Measurements from ENCODE around the gene VPS13C.
"Not testable (repeated sequence)": the region's sequence is repeated elsewhere in the genome, so short reads cannot be mapped to it uniquely, and the experiment has no call there.

VPS13C gene

DNA sequence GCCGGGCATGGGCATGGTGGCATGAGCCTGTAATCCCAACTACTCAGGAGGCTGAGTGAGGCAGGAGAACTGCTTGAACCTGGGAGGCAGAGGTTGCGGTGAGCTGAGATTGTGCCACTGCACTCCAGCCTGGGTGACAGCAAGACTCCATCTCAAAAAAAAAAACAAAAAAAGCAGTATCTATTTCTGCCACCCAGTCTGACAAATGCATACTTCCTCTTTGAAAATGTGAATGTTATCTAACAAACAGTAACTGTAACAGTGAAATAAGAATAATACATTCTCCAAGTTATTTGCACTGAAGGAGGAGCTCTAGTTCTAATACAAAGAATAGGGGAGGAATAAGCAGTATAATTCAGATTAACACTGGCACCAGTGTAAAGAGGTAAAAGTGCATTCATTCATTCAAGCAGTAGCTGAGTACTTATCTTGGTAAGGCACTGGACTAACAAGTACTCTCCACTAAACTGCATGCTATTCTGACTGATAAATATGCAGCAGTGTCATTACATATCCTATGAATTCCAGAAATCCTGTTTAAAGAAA lies 12.9 kb downstream of the VPS13C start:
- no peak for DNase-seq (ENCODE audit: low read depth in 2 of 2)

DNA sequence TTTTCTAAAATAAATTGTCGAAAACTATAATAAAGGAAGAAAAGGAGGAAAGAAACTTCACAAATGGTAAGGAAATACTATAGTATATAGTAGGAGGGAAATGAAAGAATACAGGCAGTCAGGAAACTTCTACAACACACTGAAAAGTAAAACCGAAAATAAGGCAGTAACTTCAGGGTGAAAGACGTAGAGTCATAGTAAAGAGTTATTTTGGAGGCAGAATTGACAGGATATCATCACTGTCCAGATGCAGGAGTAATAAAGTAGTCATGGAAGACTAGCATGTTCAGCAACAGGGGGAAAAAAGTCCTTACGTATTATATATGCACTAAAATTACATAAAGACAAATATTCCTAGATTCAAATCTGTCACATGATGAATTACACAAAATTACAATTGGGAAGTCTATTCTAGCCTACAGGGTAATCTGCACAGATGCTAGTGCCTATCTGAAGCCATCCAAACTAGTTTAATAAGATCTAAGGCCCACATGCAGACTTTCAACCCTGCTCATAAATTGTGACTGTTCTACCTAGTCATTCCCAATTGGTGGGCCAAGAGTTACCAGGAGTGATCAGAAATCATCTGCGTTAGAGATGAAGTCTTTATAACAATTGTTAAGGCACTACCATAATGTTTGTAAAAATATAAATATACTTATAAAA lies 14.0 kb downstream of the VPS13C start:
- no peak for DNase-seq (ENCODE audit: low read depth in 2 of 2)

DNA sequence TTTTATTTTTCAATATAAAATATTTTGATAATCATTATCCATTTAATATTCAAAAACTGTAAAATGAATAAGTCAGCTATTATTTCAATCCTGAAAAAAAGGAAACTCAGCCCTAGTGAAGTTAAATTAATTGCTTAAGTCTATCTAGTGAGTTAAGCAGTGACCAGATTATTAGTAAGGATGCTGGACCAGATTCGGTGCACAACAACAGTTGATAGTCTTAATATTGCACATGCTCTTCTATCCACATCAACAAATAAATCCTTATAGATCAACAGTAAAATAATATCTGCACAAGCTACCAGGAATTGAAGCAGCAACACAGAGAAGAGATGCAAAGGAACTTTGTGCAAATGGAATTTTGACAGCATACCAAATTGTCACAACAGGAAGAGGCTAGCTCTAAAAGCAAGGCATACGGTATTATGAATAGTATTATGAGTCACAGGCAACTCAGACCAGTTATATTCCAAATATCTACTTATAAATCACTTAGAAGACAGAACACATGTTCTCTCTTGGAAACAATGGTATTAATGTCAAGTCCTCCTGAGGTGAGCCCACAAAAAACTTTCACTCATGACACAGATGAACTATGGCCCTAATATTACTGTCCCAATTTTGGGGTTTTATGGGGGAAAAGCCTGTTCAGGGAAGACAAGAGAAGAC lies 24.9 kb downstream of the VPS13C start:
- DNase-seq (ENCODE audit: low read depth in 2 of 2): no peak

DNA sequence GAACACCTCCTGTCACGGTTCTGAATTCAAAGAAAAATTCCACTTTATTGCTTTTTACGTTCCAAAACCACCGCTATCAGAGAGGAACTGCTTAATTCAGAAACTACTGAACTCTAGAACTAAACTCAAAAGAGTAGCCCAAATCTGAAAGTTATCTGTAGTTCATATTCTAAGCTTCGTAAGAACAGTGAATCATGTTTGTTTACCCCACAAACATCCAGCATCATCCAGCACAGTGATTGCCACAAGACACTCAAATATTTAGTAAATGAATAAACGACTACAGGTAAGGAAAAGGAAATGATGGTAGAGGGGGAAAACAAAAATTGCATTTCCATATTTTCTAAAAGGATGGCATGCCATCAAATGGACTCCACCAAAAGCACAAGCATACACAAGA lies 32.3 kb downstream of the VPS13C start:
- no peak for DNase-seq (ENCODE audit: low read depth in 2 of 2)

DNA sequence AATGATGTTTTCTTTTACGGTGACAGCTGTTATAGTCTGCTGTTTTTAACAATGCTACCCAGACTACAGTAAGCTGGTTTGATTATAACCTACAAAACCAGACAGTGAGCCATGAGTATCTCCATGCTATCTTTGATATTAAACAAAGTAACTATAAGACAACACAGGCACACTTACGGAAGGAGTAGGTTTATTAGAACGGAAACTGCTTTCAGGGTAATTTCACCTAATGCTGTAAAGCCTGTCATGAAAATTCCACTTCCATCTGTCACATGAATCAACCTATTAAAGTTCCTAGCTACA lies 33.0 kb downstream of the VPS13C start:
- DNase-seq (ENCODE audit: low read depth in 2 of 2): no peak

DNA sequence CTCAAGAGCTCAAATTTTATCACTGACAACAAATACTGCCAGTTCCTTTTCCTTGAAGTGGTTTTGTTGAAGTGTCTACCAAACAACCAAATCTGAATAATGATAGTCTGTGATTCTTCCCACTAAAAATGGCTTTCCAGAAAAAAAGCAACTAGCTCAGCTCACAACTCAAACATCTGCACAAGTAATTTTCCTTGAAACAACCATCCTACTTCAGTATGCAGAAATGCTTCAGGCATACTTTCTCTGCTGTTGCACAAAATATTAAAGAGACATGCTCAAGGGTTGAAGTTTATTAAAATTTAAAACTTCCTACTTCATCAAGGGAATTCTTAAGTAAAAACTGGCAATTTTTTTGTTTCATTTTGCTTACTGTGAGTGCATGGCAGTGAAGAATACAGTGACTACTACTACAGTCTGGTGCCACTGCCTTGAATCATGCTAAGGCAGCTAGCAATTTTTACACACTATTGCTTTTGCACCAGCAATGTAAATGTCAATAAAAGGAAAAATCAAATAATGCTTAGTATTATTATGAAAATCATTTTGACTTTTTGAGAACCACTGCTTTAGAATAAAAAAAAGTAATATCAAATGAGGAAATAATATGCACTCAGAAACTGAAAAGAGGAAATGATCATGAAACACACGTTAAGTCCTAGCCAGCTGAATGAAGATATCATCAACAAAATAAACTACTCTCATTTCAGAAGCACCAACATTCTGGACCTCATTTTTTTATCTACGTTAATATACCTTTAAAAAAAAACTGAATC lies 33.6 kb downstream of the VPS13C start:
- no peak for DNase-seq (ENCODE audit: low read depth in 2 of 2)

DNA sequence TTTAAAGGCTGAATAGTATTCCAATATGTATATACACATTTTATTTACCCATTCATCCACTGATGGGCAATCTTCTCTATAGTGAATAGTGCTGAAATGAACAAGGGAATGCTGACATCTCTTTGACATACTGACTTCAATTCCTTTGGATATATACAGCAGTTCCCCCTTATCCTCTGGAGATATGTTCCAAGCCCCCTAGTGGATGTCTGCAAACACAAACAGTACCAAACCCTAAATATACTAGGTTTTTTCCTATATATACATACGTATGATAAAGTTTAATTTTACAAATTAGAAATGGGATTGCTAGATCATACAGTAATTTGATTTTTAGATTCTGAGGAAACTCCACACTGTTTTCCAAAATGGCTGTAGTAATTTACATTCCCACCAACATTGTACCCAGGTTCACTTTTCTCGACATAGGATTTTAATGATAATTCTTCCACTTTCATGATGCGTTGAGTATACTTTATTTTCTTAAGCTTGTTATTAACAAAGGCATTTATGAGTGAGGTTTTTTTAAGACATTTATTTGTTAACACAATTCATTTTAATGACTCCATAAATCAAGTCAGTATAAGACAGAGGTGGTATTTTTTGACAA lies 38.2 kb downstream of the VPS13C start:
- no peak for DNase-seq (ENCODE audit: low read depth in 2 of 2)

DNA sequence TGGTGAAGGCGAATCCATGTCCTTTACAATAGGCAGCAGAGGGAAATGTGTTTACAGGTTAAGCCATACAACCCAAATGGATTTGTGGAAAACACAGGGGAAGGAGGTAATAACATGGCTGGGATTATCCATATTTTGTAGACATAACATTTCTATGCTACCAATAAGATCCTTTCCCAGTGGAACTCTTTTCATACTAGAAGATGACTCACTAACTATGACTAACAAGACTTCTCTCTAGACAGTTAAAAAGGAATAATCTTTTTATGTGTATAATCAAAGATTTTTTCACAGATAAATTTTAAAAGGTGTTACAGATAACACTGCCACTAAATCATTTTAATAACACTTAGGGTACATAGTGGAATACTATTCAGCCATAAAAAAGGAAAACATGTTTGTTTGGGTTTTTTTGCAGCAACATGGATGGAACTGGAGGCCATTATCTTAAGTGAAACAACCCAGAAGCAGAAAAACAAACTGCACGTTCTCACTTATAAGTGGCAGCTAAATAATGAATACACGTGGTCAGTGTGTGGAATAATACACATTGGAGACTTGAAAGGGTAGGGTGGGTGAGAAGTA lies 39.6 kb downstream of the VPS13C start:
- no peak for DNase-seq (ENCODE audit: low read depth in 2 of 2)

DNA sequence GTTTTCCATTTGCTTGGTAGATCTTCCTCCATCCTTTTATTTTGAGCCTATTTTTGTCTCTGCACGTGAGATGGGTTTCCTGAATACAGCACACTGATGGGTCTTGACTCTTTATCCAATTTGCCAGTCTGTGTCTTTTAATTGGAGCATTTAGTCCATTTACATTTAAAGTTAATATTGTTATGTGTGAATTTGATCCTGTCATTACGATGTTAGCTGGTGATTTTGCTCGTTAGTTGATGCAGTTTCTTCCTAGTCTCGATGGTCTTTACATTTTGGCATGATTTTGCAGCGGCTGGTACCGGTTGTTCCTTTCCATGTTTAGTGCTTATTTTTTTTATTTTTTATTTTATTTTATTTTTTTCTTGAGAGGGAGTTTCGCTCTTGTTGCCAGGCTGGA lies 54.9 kb downstream of the VPS13C start:
- DNase-seq (ENCODE audit: low read depth in 2 of 2): not testable (repeated sequence)

DNA sequence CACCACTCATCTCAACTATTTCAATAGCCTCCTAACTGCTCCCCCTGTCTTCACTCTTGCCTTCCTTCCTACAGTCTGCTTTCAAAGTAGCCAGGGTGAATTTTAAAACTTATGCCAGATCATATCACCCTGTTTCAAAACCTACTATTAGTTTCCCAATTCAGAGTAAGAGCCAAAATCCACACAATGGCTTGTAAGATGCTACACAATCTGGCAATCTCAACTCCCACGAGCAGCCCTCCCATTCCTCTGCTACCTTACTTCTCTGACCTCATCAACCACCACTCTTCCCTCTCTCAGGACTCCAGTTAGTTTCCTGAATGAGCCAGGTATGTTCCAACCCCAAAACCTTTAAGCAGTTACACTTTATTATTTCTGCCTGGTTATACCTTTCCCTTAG lies 62.5 kb downstream of the VPS13C start:
- DNase-seq (ENCODE audit: low read depth in 2 of 2): no peak

DNA sequence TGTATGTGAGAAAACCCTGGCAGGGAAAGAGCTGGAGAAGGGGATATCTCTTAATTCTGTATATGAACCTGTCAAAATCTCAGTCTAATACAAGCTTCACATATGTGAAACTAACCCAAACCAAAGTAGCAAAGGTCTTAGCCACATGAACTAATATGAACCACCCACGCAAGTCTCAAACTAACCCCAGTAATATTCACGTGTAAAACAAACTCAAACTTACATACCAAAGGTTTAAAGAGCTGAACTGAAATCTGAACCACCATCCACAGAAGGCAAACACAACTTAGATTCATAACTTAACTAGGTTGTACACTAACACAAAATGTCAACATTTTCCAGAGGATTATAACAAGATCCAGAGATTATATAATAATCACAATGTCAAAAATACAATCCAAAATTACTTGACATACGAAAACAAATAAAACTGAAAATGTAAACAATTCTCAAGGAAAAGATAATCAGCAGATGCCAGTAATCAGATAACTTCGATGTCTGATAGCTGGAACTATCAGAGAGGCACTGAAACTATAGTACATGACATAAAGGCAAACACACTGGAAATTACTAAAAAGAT lies 64.1 kb downstream of the VPS13C start:
- no peak for DNase-seq (ENCODE audit: low read depth in 2 of 2)

DNA sequence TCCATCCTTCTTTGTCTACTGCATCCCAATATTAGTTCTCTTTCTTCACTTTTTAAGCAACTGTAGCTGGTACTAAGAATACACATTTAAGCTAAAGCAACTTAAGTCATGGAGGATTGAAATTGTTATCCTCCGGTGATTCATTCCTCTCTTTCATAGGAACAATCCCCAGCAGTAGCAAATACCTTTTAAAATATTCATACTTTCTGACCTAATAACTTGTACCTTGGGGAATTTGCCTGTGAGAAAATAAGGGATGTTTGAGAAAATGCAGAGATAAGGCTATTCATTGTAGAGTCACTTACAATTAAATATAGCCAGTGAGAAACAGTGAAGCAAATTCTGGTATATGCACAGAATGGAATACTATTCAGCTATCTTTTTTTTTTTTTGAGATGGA lies 66.0 kb downstream of the VPS13C start:
- DNase-seq (ENCODE audit: low read depth in 2 of 2): no peak

DNA sequence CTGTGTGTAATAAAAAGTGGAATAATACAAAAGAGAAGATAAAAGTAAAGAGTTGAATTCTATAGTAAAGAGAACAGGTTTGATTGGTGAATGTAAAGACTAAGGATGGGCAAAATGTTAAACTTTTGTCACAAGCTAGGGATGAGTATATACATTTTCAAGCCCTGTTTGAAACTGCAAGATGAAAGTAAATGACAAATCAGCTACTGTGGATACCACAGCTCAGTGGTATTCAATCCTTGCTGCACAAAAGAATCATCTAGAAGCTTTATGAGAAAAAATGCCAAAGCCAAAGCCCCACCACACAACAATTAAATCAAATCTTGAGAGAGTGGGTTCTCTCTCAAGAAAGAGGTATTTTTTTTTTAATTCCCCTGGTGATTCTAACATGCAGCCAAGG lies 67.7 kb downstream of the VPS13C start:
- DNase-seq (ENCODE audit: low read depth in 2 of 2): no peak

DNA sequence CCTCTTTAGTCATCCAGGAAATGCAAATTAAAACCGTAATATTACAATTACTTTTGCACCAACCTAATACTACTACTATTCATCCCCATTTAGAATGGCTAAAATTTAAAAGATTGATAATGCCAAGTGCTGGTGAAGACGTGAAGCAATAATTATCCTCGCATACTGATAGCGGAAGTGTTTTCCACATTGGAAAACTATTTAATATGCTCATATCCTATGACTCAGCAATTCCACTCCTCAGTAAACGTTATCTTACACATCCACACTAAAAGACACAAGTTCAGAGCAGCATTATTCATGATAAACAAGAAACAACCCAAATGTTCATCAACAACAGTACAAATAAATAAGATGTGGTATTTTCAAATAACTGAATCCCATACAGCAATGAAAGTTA lies 70.6 kb downstream of the VPS13C start:
- no peak for DNase-seq (ENCODE audit: low read depth in 2 of 2)

DNA sequence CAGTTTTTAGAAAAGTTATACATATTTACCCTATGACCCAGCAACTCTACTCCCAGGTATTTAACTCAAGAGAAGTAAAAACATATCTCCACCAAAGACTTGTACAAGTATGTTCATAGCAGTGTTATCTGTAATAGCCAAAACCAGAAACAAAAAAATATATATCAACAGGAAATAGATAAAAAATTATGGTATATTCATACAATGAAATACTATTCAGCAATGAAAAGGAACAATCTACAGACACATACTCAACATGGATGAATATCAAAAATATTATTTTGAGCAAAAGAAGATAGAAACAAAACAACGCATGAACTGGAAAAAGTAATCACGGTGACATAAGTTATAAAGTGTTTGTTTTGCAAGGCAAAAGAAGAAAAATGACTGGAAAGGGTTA lies 72.4 kb downstream of the VPS13C start:
- no peak for DNase-seq (ENCODE audit: low read depth in 2 of 2)

DNA sequence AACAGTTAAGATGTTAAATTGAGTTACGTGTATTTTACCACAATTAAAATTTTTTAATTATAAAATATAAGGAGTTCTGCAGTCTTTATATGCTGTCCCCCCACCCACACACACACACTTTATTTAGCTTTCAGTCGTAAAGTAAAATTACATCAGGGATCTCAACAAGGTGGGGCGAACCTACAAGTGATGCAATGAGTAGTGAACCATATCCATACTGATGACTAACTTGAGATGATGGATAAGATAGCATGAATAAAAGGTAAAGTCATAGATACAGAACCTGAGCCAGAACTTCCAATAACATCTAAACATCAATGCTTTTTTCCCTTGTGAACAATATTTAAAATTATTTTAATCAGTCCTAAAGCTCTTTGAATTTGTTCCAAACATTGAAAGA lies 77.2 kb downstream of the VPS13C start:
- no peak for DNase-seq (ENCODE audit: low read depth in 2 of 2)

DNA sequence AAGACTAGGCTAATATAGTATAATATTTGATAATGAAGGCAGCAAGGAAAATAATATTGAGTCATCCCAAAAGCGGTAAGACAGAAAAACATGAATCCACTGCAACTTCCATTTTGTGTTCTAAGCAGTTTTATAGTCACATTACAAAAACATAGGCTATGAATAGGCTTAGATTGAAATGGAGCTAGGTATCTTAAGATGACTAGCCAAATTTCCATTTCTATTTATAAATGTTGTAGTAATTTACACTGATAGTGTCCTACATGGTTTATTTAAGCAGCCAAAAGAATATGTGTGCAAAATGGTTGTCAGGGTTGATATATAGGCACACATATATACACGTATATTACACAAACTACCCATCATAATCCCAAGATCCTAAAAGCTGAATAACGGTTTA lies 82.0 kb downstream of the VPS13C start:
- no peak for DNase-seq (ENCODE audit: low read depth in 2 of 2)

DNA sequence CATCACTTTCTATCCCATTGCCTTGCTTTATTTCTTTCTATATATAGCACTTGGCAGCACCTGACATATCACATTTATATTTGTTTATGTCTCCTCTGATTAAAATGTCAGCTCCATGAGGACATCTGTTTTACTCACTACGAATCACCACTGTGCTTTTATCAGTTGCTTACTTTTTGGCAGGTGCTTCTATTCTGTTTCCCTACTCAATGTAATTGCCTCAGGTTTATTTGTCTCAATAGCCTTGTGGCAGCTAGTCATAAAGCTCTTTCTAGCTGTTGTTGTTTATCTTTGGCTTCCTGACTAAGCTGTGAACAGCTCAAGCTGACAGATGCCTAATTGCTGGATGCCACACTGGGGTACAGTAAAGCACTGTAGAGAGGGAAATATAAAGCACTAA lies 85.5 kb downstream of the VPS13C start:
- DNase-seq (ENCODE audit: low read depth in 2 of 2): no peak

DNA sequence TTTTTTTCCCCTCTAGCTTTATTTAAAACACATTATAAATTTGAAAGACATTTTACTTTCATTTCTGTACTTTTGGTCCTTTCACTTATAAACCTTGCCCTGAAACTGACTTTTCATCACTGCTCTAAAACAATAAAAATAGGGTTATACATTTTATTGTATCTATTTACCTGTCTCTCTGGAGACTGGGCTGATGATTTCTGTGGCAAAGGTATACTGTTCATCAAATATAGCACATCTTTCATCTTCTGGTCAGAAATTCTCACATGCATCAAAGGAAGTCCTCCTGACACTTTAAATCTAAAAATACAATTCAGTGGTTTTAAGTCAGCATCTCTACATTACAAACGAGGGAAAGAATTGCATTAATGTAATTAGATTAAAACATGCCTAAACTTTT lies 86.1 kb downstream of the VPS13C start:
- no peak for DNase-seq (ENCODE audit: low read depth in 2 of 2)

DNA sequence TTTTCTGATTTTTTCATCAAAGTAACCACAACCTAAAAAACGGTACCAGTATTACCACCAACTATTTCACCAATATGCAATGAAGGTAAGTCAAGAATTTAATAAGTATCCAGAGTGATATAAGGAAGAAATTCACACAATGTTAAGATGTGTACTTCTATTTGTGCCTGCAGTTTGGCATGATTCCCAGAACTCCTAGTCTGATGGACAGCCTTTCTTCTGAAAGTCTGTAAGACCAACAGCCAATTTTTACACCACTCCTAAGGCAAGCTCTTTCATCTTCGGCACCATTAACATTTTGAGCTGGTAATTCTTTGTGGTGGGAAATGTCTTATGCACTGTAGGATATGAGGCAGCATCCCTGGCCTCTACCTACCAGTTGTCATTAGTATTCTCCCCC lies 108.3 kb downstream of the VPS13C start:
- no peak for DNase-seq (ENCODE audit: low read depth in 2 of 2)

DNA sequence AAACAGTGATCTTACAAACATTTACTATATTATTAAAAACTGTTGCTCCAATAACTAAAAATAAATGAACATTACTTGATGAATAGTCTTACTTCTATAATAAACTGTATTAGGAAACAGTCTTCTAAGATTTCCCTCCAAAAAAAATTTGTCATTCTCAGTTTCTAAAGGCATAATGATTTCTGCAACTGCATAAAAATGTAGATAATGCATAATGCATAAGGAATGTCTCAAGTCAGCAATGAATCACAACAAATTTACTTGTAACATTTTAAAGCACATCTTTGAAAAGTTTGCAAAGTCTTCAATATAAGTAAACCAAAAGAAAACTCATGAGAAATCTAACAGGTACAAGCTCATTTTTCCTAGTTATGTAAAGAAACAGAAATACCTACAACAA lies 113.5 kb downstream of the VPS13C start:
- no peak for DNase-seq (ENCODE audit: low read depth in 2 of 2)

DNA sequence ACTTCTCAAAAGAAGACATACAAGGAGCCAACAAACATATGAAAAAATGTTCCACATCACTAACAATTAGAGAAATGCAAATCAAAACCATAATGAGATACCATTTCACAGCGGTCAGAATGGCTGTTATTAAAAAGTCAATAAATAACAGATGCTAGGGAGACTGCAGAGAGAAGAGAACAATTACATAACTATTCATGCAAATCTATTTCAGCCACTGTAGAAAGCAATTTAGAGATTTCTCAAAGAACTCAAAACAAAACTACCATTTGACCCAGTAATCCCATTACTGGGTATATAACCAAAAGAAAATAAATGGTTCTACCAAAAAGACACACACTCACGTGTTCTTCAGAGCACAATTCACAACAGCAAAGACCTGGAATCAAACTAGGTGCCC lies 116.3 kb downstream of the VPS13C start:
- DNase-seq (ENCODE audit: low read depth in 2 of 2): no peak
